GM11168 (cell line): ENCODE measurements around the gene GLIPR1L2.

Source experiments
- in situ Hi-C: fragments of 300-500 bp; cut with MboI; formaldehyde crosslinking; loops from one replicate; pipeline ENCODE4 v1.12.0; 2022; ENCODE audit warnings: low sequenced_read_pairs; ENCODE audit not compliant: unreplicated experiment

GLIPR1L2 gene

GRCh38 chr12:75471902-75472890 lies 81.3 kb downstream of the GLIPR1L2 start:
- in situ Hi-C loops, result no loop called here

- in situ Hi-C loops, result no loop called here
Measured at GRCh38 chr12:75474116-75474515, 83.2 kb downstream of the GLIPR1L2 start.

- in situ Hi-C loops, result no loop called here
Measured at GRCh38 chr12:75476071-75476470, 85.2 kb downstream of the GLIPR1L2 start.

- in situ Hi-C loops, result no loop called here
Measured at GRCh38 chr12:75477137-75477536, 86.2 kb downstream of the GLIPR1L2 start.

GRCh38 chr12:75478116-75478794 lies 87.4 kb downstream of the GLIPR1L2 start:
- in situ Hi-C loops, result no loop called here

- in situ Hi-C loops, result loop anchor here (10.0 kb wide), 1 partner anchor 95 kb away; no protein-coding TSS in a partner anchor
Measured at GRCh38 chr12:75479963-75480461, 89.1 kb downstream of the GLIPR1L2 start.

GRCh38 chr12:75480469-75480949 lies 89.6 kb downstream of the GLIPR1L2 start, which contains the start of gene GLIPR1:
GLIPR1 (plus strand) TSS chr12:75480755; CDS start chr12:75480881, 126 bp downstream.
- in situ Hi-C loops, result loop anchor here (10.0 kb wide), 1 partner anchor 96 kb away; no protein-coding TSS in a partner anchor

- in situ Hi-C loops, result loop anchor here (10.0 kb wide), 1 partner anchor 96 kb away; no protein-coding TSS in a partner anchor
Measured at GRCh38 chr12:75481013-75481705, 90.3 kb downstream of the GLIPR1L2 start.

GRCh38 chr12:75481774-75482173 lies 90.9 kb downstream of the GLIPR1L2 start:
- in situ Hi-C loops, result loop anchor here (10.0 kb wide), 1 partner anchor 97 kb away; no protein-coding TSS in a partner anchor
